ENCODE measurements around the gene IFNL1. TPM values are rescaled to one million over a fixed set of nuclear protein-coding genes. Genes with fewer than 3 reads are reported as not detected.

Gene IFNL1
- total RNA-seq, 1 donor from 2014 or later: not detected

DNA sequence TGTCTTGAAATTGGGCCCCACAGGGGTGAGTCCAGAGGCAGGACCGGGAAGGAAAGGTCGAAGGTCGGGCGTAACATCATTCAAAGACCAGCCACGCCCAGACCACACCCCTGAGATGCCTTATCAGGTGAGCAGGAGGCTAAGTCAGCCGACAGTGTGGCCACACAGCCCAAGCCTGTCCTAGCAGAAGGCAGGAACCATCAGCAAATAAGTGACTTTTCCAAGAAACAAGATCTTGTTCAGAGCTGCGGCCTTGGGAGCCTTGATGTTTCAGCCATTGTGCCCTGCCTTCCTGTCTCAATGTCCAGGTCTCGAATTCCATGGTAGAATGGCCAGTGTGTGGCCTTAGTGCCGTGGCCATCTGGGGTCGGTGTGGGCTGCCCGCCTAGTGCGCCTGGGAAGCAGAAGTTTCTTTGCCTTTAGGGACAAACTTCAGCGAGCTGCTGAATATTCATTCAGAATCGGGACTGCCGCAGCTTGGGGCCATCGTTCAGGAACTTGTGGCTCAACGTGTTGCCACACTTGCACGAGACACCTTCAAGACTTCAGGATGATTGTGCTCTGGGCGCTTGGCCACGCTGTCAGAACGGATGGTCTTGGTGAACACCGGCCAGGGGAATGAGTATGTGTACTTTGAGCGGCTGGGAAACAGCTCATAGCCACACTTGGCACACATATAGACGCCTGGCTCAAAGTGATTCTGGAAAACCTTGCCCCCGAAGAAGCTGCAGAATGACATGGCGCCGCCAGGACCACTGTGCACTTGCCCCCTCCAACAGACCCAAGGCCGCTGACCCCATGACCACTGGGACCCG, 41.5 kb upstream of the IFNL1 start:
- Mint-ChIP-seq H3K9me3 (no peaks in the 10 kb centered on the region), H3K36me3 (no peaks in the 10 kb centered on the region), H3K27me3 (ENCODE audit: insufficient read depth, low read depth) (peaks cover 13% of the 10 kb centered on the region), H3K4me3 (no peak overlapping the region), H3K4me1 (peaks cover 7% of the 10 kb centered on the region), H3K27ac (no peak overlapping the region)
- Histone ChIP-seq H3F3A (ENCODE audit: low read depth) (no peaks in the 10 kb centered on the region), H3K9ac (no peak overlapping the region), H3K4me1 (no peaks in the 10 kb centered on the region), H3K27me3 (peaks cover 76% of the 10 kb centered on the region), H3K4me3 (no peak overlapping the region), H2AFZ (replicated peaks) (no peak overlapping the region), H3K4me2 (no peak overlapping the region), H4K20me1 (ENCODE audit: low read depth) (no peaks in the 10 kb centered on the region), H3K79me2 (ENCODE audit: low read depth) (no peaks in the 10 kb centered on the region), H3K27ac (no peak overlapping the region), H3K9me3 (ENCODE audit: low read depth) (no peaks in the 10 kb centered on the region), H3K36me3 (no peaks in the 10 kb centered on the region)
- TF ChIP-seq EZH2 (IDR thresholded peaks at IDR 0.05): no peak
- TF ChIP-seq, protein P1, sequence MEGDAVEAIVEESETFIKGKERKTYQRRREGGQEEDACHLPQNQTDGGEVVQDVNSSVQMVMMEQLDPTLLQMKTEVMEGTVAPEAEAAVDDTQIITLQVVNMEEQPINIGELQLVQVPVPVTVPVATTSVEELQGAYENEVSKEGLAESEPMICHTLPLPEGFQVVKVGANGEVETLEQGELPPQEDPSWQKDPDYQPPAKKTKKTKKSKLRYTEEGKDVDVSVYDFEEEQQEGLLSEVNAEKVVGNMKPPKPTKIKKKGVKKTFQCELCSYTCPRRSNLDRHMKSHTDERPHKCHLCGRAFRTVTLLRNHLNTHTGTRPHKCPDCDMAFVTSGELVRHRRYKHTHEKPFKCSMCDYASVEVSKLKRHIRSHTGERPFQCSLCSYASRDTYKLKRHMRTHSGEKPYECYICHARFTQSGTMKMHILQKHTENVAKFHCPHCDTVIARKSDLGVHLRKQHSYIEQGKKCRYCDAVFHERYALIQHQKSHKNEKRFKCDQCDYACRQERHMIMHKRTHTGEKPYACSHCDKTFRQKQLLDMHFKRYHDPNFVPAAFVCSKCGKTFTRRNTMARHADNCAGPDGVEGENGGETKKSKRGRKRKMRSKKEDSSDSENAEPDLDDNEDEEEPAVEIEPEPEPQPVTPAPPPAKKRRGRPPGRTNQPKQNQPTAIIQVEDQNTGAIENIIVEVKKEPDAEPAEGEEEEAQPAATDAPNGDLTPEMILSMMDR (IDR thresholded peaks at IDR 0.05): no peak
- no peak for DNase-seq (ENCODE audit: low spot score)

DNA sequence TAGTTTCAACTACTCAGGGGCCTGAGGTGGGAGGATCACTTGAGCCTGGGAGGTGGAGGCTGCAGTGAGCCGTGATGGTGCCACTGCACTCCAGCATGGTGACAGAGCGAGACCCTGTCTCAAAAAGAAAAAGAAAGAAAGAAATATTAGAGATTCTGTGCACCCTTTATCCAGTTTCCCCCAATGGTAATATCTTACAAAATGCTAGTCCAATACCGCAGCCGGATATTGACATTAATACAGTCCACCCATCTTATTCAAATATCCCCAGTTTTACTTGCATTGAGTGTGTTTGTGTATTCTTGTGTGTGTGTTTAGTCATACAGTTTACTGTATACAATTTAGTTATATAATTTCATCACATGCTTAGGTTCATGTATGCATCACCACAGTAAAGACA, 39.0 kb upstream of the IFNL1 start:
- H3K79me2 ChIP-seq (ENCODE audit: low read depth): no peaks in the 10 kb centered on the region
- H3K4me3 Mint-ChIP-seq: no peak overlapping the region
- peaks cover 76% of the 10 kb centered on the region for H3K27me3 ChIP-seq
- no peak overlapping the region for H3K27ac Mint-ChIP-seq
- H3K27ac ChIP-seq: no peak overlapping the region
- no peak overlapping the region for H3K4me3 ChIP-seq
- no peak overlapping the region for H3K9ac ChIP-seq
- H3K9me3 Mint-ChIP-seq: no peaks in the 10 kb centered on the region
- DNase-seq (ENCODE audit: low spot score): no peak
- H2AFZ ChIP-seq (replicated peaks): no peak overlapping the region
- H3K9me3 ChIP-seq (ENCODE audit: low read depth): no peaks in the 10 kb centered on the region
- peaks cover 14% of the 10 kb centered on the region for H3K27me3 Mint-ChIP-seq (ENCODE audit: insufficient read depth, low read depth)
- H3K4me1 ChIP-seq: no peaks in the 10 kb centered on the region
- no peaks in the 10 kb centered on the region for H3F3A ChIP-seq (ENCODE audit: low read depth)
- no peaks in the 10 kb centered on the region for H3K36me3 Mint-ChIP-seq
- no peak for TF ChIP-seq EZH2phosphoT487 (IDR thresholded peaks at IDR 0.05)
- TF ChIP-seq, protein P1 (IDR thresholded peaks at IDR 0.05): no peak
- TF ChIP-seq EZH2 (IDR thresholded peaks at IDR 0.05): no peak
- H3K4me1 Mint-ChIP-seq: peaks cover 7% of the 10 kb centered on the region
- no peak overlapping the region for H3K4me2 ChIP-seq
- H4K20me1 ChIP-seq (ENCODE audit: low read depth): no peaks in the 10 kb centered on the region
- no peaks in the 10 kb centered on the region for H3K36me3 ChIP-seq

- peaks cover 75% of the 10 kb centered on the region for H3K27me3 ChIP-seq
- H3K4me3 ChIP-seq: no peak overlapping the region
- no peak overlapping the region for H3K9ac ChIP-seq
- H3K27ac Mint-ChIP-seq: no peak overlapping the region
- H3K4me1 Mint-ChIP-seq: peaks cover 10% of the 10 kb centered on the region
- no peaks in the 10 kb centered on the region for H3K9me3 ChIP-seq (ENCODE audit: low read depth)
- no peaks in the 10 kb centered on the region for H3K79me2 ChIP-seq (ENCODE audit: low read depth)
- H3F3A ChIP-seq (ENCODE audit: low read depth): no peaks in the 10 kb centered on the region
- peaks cover 34% of the 10 kb centered on the region for H3K27me3 Mint-ChIP-seq (ENCODE audit: insufficient read depth, low read depth)
- no peaks in the 10 kb centered on the region for H3K36me3 ChIP-seq
- H3K27ac ChIP-seq: no peak overlapping the region
- H3K4me3 Mint-ChIP-seq: no peak overlapping the region
- TF ChIP-seq, protein P1 (IDR thresholded peaks at IDR 0.05): no peak
- TF ChIP-seq EZH2phosphoT487 (IDR thresholded peaks at IDR 0.05) (no peak), EZH2 (IDR thresholded peaks at IDR 0.05) (no peak)
- H3K4me2 ChIP-seq: no peak overlapping the region
- H3K9me3 Mint-ChIP-seq: no peaks in the 10 kb centered on the region
- no peaks in the 10 kb centered on the region for H3K36me3 Mint-ChIP-seq
- no peaks in the 10 kb centered on the region for H4K20me1 ChIP-seq (ENCODE audit: low read depth)
- no peak for DNase-seq (ENCODE audit: low spot score)
- no peaks in the 10 kb centered on the region for H3K4me1 ChIP-seq
- H2AFZ ChIP-seq (replicated peaks): no peak overlapping the region
Observed at GRCh38 chr19:39261704-39262103, 34.5 kb upstream of the IFNL1 start.

All from neural progenitor cell (in vitro differentiated cells).